ENCODE data around the gene LMAN1L.
A peak's percentile ranks its signal among the peaks of the same experiment; 100 is the strongest.

LMAN1L gene

GRCh38 chr15:74794248-74794969 lies 18.2 kb upstream of the LMAN1L start:
- DNase-seq, result no peak

- no peak for DNase-seq
These were observed 17.7 kb upstream of the LMAN1L start for GRCh38 chr15:74794970-74795349.

GRCh38 chr15:74795966-74796625 lies 16.5 kb upstream of the LMAN1L start:
- DNase-seq, result no peak

- DNase-seq, result no peak
These were observed 14.0 kb upstream of the LMAN1L start for GRCh38 chr15:74798388-74799254.

GRCh38 chr15:74799255-74799855 lies 13.3 kb upstream of the LMAN1L start:
- DNase-seq, result no peak

GRCh38 chr15:74799856-74800558 lies 12.6 kb upstream of the LMAN1L start:
- peak; percentile 44 for DNase-seq

- no peak for DNase-seq
These were observed 12.0 kb upstream of the LMAN1L start for GRCh38 chr15:74800559-74801094.

- no peak for DNase-seq
These were observed 11.2 kb upstream of the LMAN1L start for GRCh38 chr15:74801311-74801997.

GRCh38 chr15:74802290-74802689 lies 10.3 kb upstream of the LMAN1L start:
- DNase-seq, result no peak

GRCh38 chr15:74802862-74803447 lies 9.7 kb upstream of the LMAN1L start:
- DNase-seq, result no peak

- no peak for DNase-seq
These were observed 7.7 kb upstream of the LMAN1L start for GRCh38 chr15:74804935-74805334.

GRCh38 chr15:74807282-74807681 lies 5.4 kb upstream of the LMAN1L start:
- no peak for DNase-seq

GRCh38 chr15:74808078-74808839 lies 4.4 kb upstream of the LMAN1L start:
- no peak for DNase-seq

GRCh38 chr15:74808840-74809229 lies 3.8 kb upstream of the LMAN1L start:
- DNase-seq, result no peak

GRCh38 chr15:74809242-74809641 lies 3.4 kb upstream of the LMAN1L start:
- no peak for DNase-seq

- DNase-seq, result no peak
These were observed 2.7 kb upstream of the LMAN1L start for GRCh38 chr15:74809956-74810355.

GRCh38 chr15:74815121-74815934 lies 2.7 kb downstream of the LMAN1L start:
- DNase-seq, result no peak

GRCh38 chr15:74815961-74816360 lies 3.3 kb downstream of the LMAN1L start:
- DNase-seq, result no peak

- no peak for DNase-seq
These were observed 4.2 kb downstream of the LMAN1L start for GRCh38 chr15:74816624-74817369.

Data from kidney glomerular epithelial cell (primary cell).